GM19438 (cell line): Measurements from ENCODE around the gene USP21.
A peak's percentile ranks its signal among the peaks of the same experiment; 100 is the strongest.

Source experiments
- ATAC-seq: cut with Tn5 transposase; IDR thresholded peaks from one replicate; pipeline ENCODE4 v1.9.1; 2021; ENCODE audit warnings: low read depth; ENCODE audit not compliant: unreplicated experiment

USP21 gene

GRCh38 chr1:161132410-161133219 is 26.7 kb upstream of the USP21 start, which contains the start of gene DEDD:
TSS of gene DEDD (minus strand) at chr1:161132667. CDS start at chr1:161124462, 8,205 bp downstream.
- ATAC-seq, result peak; percentile 97

- ATAC-seq, result no peak
Measured at GRCh38 chr1:161133220-161133740, 26.0 kb upstream of the USP21 start.

GRCh38 chr1:161137881-161138280 is 21.4 kb upstream of the USP21 start:
- ATAC-seq, result no peak

- no peak for ATAC-seq
Measured at GRCh38 chr1:161138431-161138830, 20.9 kb upstream of the USP21 start.

GRCh38 chr1:161139766-161140165 is 19.5 kb upstream of the USP21 start:
- no peak for ATAC-seq

GRCh38 chr1:161140755-161141400 is 18.4 kb upstream of the USP21 start:
- no peak for ATAC-seq

GRCh38 chr1:161145832-161146231 is 13.5 kb upstream of the USP21 start:
- ATAC-seq, result no peak

GRCh38 chr1:161153176-161153575 is 6.1 kb upstream of the USP21 start:
- ATAC-seq, result peak; percentile 9

GRCh38 chr1:161153682-161154337 is 5.5 kb upstream of the USP21 start, which contains the start of gene UFC1:
TSS of gene UFC1 (plus strand) at chr1:161153978. CDS start at chr1:161153998, 20 bp downstream.
- ATAC-seq, result peak; percentile 82

- no peak for ATAC-seq
Measured at GRCh38 chr1:161157867-161158266, 1.4 kb upstream of the USP21 start.

GRCh38 chr1:161158316-161159010 is 837 bp upstream of the USP21 start:
- no peak for ATAC-seq

- ATAC-seq, result no peak
Measured at GRCh38 chr1:161159913-161160243, 578 bp downstream of the USP21 start.

GRCh38 chr1:161160671-161161145 is 1.4 kb downstream of the USP21 start:
- ATAC-seq, result no peak

GRCh38 chr1:161161652-161162051 is 2.4 kb downstream of the USP21 start:
- ATAC-seq, result no peak

GRCh38 chr1:161162052-161162451 is 2.8 kb downstream of the USP21 start:
- ATAC-seq, result no peak

- no peak for ATAC-seq
Measured at GRCh38 chr1:161162806-161163205, 3.5 kb downstream of the USP21 start.

- ATAC-seq, result no peak
Measured at GRCh38 chr1:161163793-161164192, 4.5 kb downstream of the USP21 start.

- no peak for ATAC-seq
Measured at GRCh38 chr1:161164901-161165610, 5.8 kb downstream of the USP21 start.

- peak; percentile 93 for ATAC-seq
Measured at GRCh38 chr1:161165742-161166668, 6.7 kb downstream of the USP21 start, which contains the start of gene PPOX. TSS of gene PPOX (plus strand) at chr1:161166426. CDS start at chr1:161166848, 422 bp downstream.
